GM12878 (cell line): ENCODE measurements around the gene TUBAL3.
A peak's percentile ranks its signal among the peaks of the same experiment; 100 is the strongest.

Source experiments
- CBFB ChIP-seq: IDR thresholded peaks from 2 replicates; pipeline ENCODE4 v1.6.1; 2016; ENCODE audit warnings: antibody characterized with exemption, low read depth
- CBX3 ChIP-seq: fragments of 200-600 bp; sonication (generic); IDR thresholded peaks from 2 replicates; pipeline ENCODE4 v1.6.1; 2016; ENCODE audit warnings: low read depth, borderline replicate concordance
- EP300 ChIP-seq, 2 experiments: fragments of 150-350 bp in 1 of 2; IDR thresholded peaks; 2 replicates each; pipeline ENCODE4 v1.6.1; 2011 to 2012; ENCODE audit warnings: low read depth in 2 of 2, low read length in 2 of 2, borderline replicate concordance in 1 of 2, improper control_type of control experiment in 1 of 2, inconsistent platforms in 1 of 2; ENCODE audit not compliant: control insufficient read depth in 1 of 2
- NBN ChIP-seq: fragments of 450-650 bp; IDR thresholded peaks from 2 replicates; pipeline ENCODE4 v1.6.1; 2016
- NFYB ChIP-seq: IDR thresholded peaks from 2 replicates; pipeline ENCODE4 v1.6.1; 2011; ENCODE audit warnings: low read depth, mild to moderate bottlenecking, low read length, improper control_type of control experiment, moderate library complexity; ENCODE audit not compliant: insufficient read depth
- POLR2A ChIP-seq: IDR thresholded peaks from 2 replicates; pipeline ENCODE4 v1.6.1; 2011; ENCODE audit warnings: low read depth, mild to moderate bottlenecking, low read length
- RFX5 ChIP-seq: IDR thresholded peaks from 2 replicates; pipeline ENCODE4 v1.6.1; 2011; ENCODE audit warnings: low read depth, low read length, improper control_type of control experiment
- TCF12 ChIP-seq: IDR thresholded peaks from 2 replicates; pipeline ENCODE4 v1.6.1; 2011; ENCODE audit warnings: low read depth, mild to moderate bottlenecking, low read length
- TCF7 ChIP-seq: IDR thresholded peaks from 2 replicates; pipeline ENCODE4 v1.6.1; 2014; ENCODE audit warnings: antibody characterized with exemption, borderline replicate concordance
- ZNF274 ChIP-seq: IDR thresholded peaks from one replicate; pipeline ENCODE4 v1.8.0; 2011; ENCODE audit not compliant: insufficient read length, insufficient read depth
- TF ChIP-seq, protein P1 (sequence below): fragments of 450-650 bp; IDR thresholded peaks from 2 replicates; pipeline ENCODE4 v1.6.1; 2017; ENCODE audit warnings: mild to moderate bottlenecking, moderate library complexity
- TF ChIP-seq, protein P2 (sequence below), 3 experiments: IDR thresholded peaks in 2 of 3; conservative IDR thresholded peaks in 1 of 3; 2 replicates each; pipeline ENCODE4 v1.5.1; 2011; ENCODE audit warnings: low read depth in 3 of 3, low read length in 3 of 3, mild to moderate bottlenecking in 3 of 3, control low read depth in 2 of 3, moderate library complexity in 2 of 3, inconsistent platforms in 1 of 3, mixed read lengths in 1 of 3; ENCODE audit not compliant: control insufficient read depth in 2 of 3, insufficient read depth in 1 of 3; ENCODE audit errors: extremely low read depth in 1 of 3

DNA sequence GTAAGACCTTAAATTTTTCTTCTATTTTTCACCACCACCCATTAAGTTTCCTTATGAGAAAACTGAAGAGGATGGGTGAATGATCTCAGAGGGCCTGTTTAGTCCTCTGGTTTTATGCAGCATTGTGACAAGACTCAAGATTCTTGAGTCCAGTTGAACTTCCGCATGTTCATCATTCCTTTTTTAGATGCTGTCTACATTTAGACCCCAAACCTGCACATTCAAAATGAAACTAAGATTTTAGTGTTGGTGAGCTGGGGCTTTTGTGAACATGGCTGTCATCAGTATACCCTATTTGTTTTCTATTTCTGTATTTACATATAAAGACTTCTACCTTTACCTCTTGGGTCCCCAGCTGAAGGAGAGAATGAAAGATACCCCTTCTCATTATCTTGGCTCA is 38.8 kb upstream of the TUBAL3 start:
- TF ChIP-seq NBN (0 out of 2 replicates have a peak, but pooled peaks have one; percentile 37), POLR2A (no peak), CBFB (no peak), ZNF274 (no peak), NFYB (no peak), CBX3 (no peak), TCF7 (peak; percentile 32; the same call in 1 of the 2 replicates), RFX5 (no peak), TCF12 (no peak), EP300 (IDR thresholded peaks at IDR 0.05; ENCODE audit: borderline replicate concordance in 1 of 2, control insufficient read depth in 1 of 2, low read depth in 2 of 2, low read length in 2 of 2) (peak in 1 of 2 experiments; percentile 52; a peak in 1 of 4 replicates)
- TF ChIP-seq, protein P1, sequence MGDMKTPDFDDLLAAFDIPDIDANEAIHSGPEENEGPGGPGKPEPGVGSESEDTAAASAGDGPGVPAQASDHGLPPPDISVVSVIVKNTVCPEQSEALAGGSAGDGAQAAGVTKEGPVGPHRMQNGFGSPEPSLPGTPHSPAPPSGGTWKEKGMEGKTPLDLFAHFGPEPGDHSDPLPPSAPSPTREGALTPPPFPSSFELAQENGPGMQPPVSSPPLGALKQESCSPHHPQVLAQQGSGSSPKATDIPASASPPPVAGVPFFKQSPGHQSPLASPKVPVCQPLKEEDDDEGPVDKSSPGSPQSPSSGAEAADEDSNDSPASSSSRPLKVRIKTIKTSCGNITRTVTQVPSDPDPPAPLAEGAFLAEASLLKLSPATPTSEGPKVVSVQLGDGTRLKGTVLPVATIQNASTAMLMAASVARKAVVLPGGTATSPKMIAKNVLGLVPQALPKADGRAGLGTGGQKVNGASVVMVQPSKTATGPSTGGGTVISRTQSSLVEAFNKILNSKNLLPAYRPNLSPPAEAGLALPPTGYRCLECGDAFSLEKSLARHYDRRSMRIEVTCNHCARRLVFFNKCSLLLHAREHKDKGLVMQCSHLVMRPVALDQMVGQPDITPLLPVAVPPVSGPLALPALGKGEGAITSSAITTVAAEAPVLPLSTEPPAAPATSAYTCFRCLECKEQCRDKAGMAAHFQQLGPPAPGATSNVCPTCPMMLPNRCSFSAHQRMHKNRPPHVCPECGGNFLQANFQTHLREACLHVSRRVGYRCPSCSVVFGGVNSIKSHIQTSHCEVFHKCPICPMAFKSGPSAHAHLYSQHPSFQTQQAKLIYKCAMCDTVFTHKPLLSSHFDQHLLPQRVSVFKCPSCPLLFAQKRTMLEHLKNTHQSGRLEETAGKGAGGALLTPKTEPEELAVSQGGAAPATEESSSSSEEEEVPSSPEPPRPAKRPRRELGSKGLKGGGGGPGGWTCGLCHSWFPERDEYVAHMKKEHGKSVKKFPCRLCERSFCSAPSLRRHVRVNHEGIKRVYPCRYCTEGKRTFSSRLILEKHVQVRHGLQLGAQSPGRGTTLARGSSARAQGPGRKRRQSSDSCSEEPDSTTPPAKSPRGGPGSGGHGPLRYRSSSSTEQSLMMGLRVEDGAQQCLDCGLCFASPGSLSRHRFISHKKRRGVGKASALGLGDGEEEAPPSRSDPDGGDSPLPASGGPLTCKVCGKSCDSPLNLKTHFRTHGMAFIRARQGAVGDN, result no peak
- TF ChIP-seq, protein P2, sequence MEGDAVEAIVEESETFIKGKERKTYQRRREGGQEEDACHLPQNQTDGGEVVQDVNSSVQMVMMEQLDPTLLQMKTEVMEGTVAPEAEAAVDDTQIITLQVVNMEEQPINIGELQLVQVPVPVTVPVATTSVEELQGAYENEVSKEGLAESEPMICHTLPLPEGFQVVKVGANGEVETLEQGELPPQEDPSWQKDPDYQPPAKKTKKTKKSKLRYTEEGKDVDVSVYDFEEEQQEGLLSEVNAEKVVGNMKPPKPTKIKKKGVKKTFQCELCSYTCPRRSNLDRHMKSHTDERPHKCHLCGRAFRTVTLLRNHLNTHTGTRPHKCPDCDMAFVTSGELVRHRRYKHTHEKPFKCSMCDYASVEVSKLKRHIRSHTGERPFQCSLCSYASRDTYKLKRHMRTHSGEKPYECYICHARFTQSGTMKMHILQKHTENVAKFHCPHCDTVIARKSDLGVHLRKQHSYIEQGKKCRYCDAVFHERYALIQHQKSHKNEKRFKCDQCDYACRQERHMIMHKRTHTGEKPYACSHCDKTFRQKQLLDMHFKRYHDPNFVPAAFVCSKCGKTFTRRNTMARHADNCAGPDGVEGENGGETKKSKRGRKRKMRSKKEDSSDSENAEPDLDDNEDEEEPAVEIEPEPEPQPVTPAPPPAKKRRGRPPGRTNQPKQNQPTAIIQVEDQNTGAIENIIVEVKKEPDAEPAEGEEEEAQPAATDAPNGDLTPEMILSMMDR (IDR thresholded peaks at IDR 0.05 in 2 of 3, conservative IDR thresholded peaks at IDR 0.05 in 1 of 3; ENCODE audit: control insufficient read depth in 2 of 3, extremely low read depth in 1 of 3, insufficient read depth in 1 of 3, low read depth in 3 of 3, low read length in 3 of 3), result no peak
